IMR-90 (cell line): Measurements from ENCODE around the gene SPNS1.

ENCODE experiments used
- MAFK ChIP-seq: IDR thresholded peaks from 2 replicates; pipeline ENCODE4 v1.6.1; 2012; ENCODE audit warnings: low read depth, low read length, improper control_type of control experiment
- RFX5 ChIP-seq: IDR thresholded peaks from 2 replicates; pipeline ENCODE4 v1.8.0; 2012; ENCODE audit warnings: low read depth, mild to moderate bottlenecking, low read length, moderate library complexity
- TF ChIP-seq, protein P1 (sequence below): conservative IDR thresholded peaks from 2 replicates; pipeline ENCODE4 v1.5.1; 2012; ENCODE audit warnings: mild to moderate bottlenecking, low read depth, low read length, improper control_type of control experiment

- TF ChIP-seq, protein P1, sequence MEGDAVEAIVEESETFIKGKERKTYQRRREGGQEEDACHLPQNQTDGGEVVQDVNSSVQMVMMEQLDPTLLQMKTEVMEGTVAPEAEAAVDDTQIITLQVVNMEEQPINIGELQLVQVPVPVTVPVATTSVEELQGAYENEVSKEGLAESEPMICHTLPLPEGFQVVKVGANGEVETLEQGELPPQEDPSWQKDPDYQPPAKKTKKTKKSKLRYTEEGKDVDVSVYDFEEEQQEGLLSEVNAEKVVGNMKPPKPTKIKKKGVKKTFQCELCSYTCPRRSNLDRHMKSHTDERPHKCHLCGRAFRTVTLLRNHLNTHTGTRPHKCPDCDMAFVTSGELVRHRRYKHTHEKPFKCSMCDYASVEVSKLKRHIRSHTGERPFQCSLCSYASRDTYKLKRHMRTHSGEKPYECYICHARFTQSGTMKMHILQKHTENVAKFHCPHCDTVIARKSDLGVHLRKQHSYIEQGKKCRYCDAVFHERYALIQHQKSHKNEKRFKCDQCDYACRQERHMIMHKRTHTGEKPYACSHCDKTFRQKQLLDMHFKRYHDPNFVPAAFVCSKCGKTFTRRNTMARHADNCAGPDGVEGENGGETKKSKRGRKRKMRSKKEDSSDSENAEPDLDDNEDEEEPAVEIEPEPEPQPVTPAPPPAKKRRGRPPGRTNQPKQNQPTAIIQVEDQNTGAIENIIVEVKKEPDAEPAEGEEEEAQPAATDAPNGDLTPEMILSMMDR, result no peak
- TF ChIP-seq RFX5 (no peak), MAFK (no peak)
Observed at GRCh38 chr16:28986492-28986891, 11.9 kb downstream of the SPNS1 start.
